ENCODE measurements around the gene MRTFA.

- TF ChIP-seq EP300 (IDR thresholded peaks at IDR 0.05) (no peak), POLR2AphosphoS5 (IDR thresholded peaks at IDR 0.05) (no peak), CTCF (IDR thresholded peaks at IDR 0.05) (no peak), POLR2A (IDR thresholded peaks at IDR 0.05) (no peak)
These were observed 221.5 kb downstream of the MRTFA start for GRCh38 chr22:40414838-40415505.
